Astrocyte (in vitro differentiated cells and primary cell): ENCODE results near the gene FREY1. TPM values are rescaled to one million over a fixed set of nuclear protein-coding genes. Genes with fewer than 3 reads are reported as not detected.

Source experiments
- DNase-seq: peaks from one replicate; pipeline ENCODE4 v3.0.0-alpha.2; 2010; ENCODE audit warnings: low read depth
- FAIRE-seq: peaks from 2 replicates; lab custom pipeline; 2011; peaks lifted over from hg19 to GRCh38; lab: Jason Lieb, UNC
- H2AFZ ChIP-seq: 2 replicates; pipeline ENCODE4 v1.6.0; 2012; ENCODE audit warnings: low read depth, low read length, inconsistent platforms
- H3K27ac ChIP-seq: 2 replicates; pipeline ENCODE4 v1.5.1; 2011; ENCODE audit warnings: low read depth, low read length, inconsistent platforms
- H3K27me3 ChIP-seq: 2 replicates; pipeline ENCODE4 v1.6.0; 2011; ENCODE audit warnings: low read length, inconsistent platforms; ENCODE audit not compliant: insufficient read depth
- H3K36me3 ChIP-seq: 2 replicates; pipeline ENCODE4 v1.5.1; 2011; ENCODE audit warnings: low read length, inconsistent platforms; ENCODE audit not compliant: insufficient read depth
- H3K4me1 ChIP-seq: 2 replicates; pipeline ENCODE4 v1.5.1; 2011; ENCODE audit warnings: low read length, inconsistent platforms; ENCODE audit not compliant: insufficient read depth
- H3K4me2 ChIP-seq: 2 replicates; pipeline ENCODE4 v1.6.0; 2012; ENCODE audit warnings: low read length, inconsistent platforms
- H3K4me3 ChIP-seq: 2 replicates; pipeline ENCODE4 v1.5.1; 2011; ENCODE audit warnings: low read depth, mild to moderate bottlenecking, low read length, inconsistent platforms; ENCODE audit not compliant: insufficient read depth
- H3K79me2 ChIP-seq: 2 replicates; pipeline ENCODE4 v1.6.0; 2012; ENCODE audit warnings: mild to moderate bottlenecking, low read length, inconsistent platforms; ENCODE audit not compliant: insufficient read depth
- H3K9ac ChIP-seq: 2 replicates; pipeline ENCODE4 v1.6.0; 2012; ENCODE audit warnings: mild to moderate bottlenecking, low read length, inconsistent platforms
- H3K9me3 ChIP-seq: 2 replicates; pipeline ENCODE4 v1.5.1; 2012; ENCODE audit warnings: low read depth, mild to moderate bottlenecking, low read length, inconsistent platforms; ENCODE audit not compliant: insufficient read depth
- H4K20me1 ChIP-seq: 2 replicates; pipeline ENCODE4 v1.6.0; 2012; ENCODE audit warnings: low read length, inconsistent platforms; ENCODE audit not compliant: insufficient read depth
- H3K27ac Mint-ChIP-seq: one replicate; pipeline ENCODE4 v1.8.0; 2021; ENCODE audit warnings: mild to moderate bottlenecking, mixed read lengths; ENCODE audit not compliant: unreplicated experiment
- H3K27me3 Mint-ChIP-seq: one replicate; pipeline ENCODE4 v1.8.0; 2021; ENCODE audit warnings: low read depth, mixed read lengths; ENCODE audit not compliant: unreplicated experiment
- H3K36me3 Mint-ChIP-seq: one replicate; pipeline ENCODE4 v1.8.0; 2021; ENCODE audit warnings: low read depth, mixed read lengths; ENCODE audit not compliant: unreplicated experiment
- H3K4me1 Mint-ChIP-seq: one replicate; pipeline ENCODE4 v1.8.0; 2021; ENCODE audit warnings: low read depth, mixed read lengths; ENCODE audit not compliant: unreplicated experiment
- H3K4me3 Mint-ChIP-seq: one replicate; pipeline ENCODE4 v1.8.0; 2021; ENCODE audit warnings: mild to moderate bottlenecking, moderate library complexity, mixed read lengths; ENCODE audit not compliant: unreplicated experiment
- H3K9me3 Mint-ChIP-seq: one replicate; pipeline ENCODE4 v1.8.0; 2021; ENCODE audit warnings: mild to moderate bottlenecking, mixed read lengths; ENCODE audit not compliant: unreplicated experiment
- CTCF ChIP-seq: IDR thresholded peaks from 2 replicates; pipeline ENCODE4 v1.5.1; 2011; ENCODE audit warnings: low read depth, mild to moderate bottlenecking, inconsistent platforms, low read length, moderate library complexity; ENCODE audit not compliant: insufficient read depth
- EZH2 ChIP-seq: IDR thresholded peaks from 2 replicates; pipeline ENCODE4 v1.6.1; 2012; ENCODE audit warnings: mild to moderate bottlenecking, low read length, inconsistent platforms; ENCODE audit not compliant: insufficient read depth
- total RNA-seq: library from RNA; stranded (reverse); gene quantifications from 2 replicates; pipeline ENCODE4 v1.2.1, GENCODE V29; 2021

FREY1 gene
- total RNA-seq, 1 donor from 2014 or later, result 0.79 TPM

- DNase-seq, result no peak
- H3K27ac Mint-ChIP-seq, result peak overlapping the region; percentile 47
- H3K9me3 Mint-ChIP-seq, result no peaks in the 10 kb centered on the region
- Histone ChIP-seq H3K4me1 (no peaks in the 10 kb centered on the region), H3K4me3 (no peak overlapping the region), H4K20me1 (peaks cover 4% of the 10 kb centered on the region), H3K27ac (no peak overlapping the region), H3K9me3 (no peaks in the 10 kb centered on the region), H3K9ac (no peak overlapping the region), H3K79me2 (no peaks in the 10 kb centered on the region), H2AFZ (no peak overlapping the region), H3K4me2 (no peak overlapping the region), H3K36me3 (peaks cover 14% of the 10 kb centered on the region), H3K27me3 (no peaks in the 10 kb centered on the region)
- no peak overlapping the region for H3K4me3 Mint-ChIP-seq
- no peaks in the 10 kb centered on the region for H3K27me3 Mint-ChIP-seq
- H3K4me1 Mint-ChIP-seq, result peaks cover 16% of the 10 kb centered on the region
- no peak for FAIRE-seq
- TF ChIP-seq EZH2 (no peak), CTCF (no peak)
- peaks cover 15% of the 10 kb centered on the region for H3K36me3 Mint-ChIP-seq
Observed at GRCh38 chr11:45930951-45931570, 24.0 kb upstream of the FREY1 start.

GRCh38 chr11:45930031-45930794 lies 23.1 kb upstream of the FREY1 start:
- Mint-ChIP-seq H3K4me1 (peaks cover 16% of the 10 kb centered on the region), H3K36me3 (peaks cover 15% of the 10 kb centered on the region)

More at GRCh38 chr11:45930031-45930794, 23.1 kb upstream of the FREY1 start:
- TF ChIP-seq CTCF (no peak), EZH2 (no peak)
- H3K9me3 Mint-ChIP-seq, result no peaks in the 10 kb centered on the region
- Histone ChIP-seq H3K9ac (no peak overlapping the region), H3K4me1 (no peaks in the 10 kb centered on the region), H3K27me3 (no peaks in the 10 kb centered on the region), H3K79me2 (no peaks in the 10 kb centered on the region), H3K27ac (no peak overlapping the region), H3K4me3 (no peak overlapping the region), H3K4me2 (no peak overlapping the region), H2AFZ (no peak overlapping the region), H3K9me3 (no peaks in the 10 kb centered on the region), H3K36me3 (peaks cover 9% of the 10 kb centered on the region), H4K20me1 (peaks cover 4% of the 10 kb centered on the region)
- H3K27me3 Mint-ChIP-seq, result no peaks in the 10 kb centered on the region
- no peak for FAIRE-seq
- no peak for DNase-seq
- H3K27ac Mint-ChIP-seq, result no peak overlapping the region
- H3K4me3 Mint-ChIP-seq, result no peak overlapping the region
